HG03442 (cell line): ENCODE data around the gene BAG5.
"Not testable (repeated sequence)": the region's sequence is repeated elsewhere in the genome, so short reads cannot be mapped to it uniquely, and the experiment has no call there.

ENCODE experiments used
- ATAC-seq: cut with Tn5 transposase; IDR thresholded peaks from one replicate; pipeline ENCODE4 v1.9.1; 2021; ENCODE audit warnings: mild to moderate bottlenecking, moderate library complexity; ENCODE audit not compliant: unreplicated experiment

The BAG5 gene

GRCh38 chr14:103512701-103513611, 49.5 kb downstream of the BAG5 start:
- no peak for ATAC-seq

GRCh38 chr14:103512180-103512579, 50.3 kb downstream of the BAG5 start:
- ATAC-seq: not testable (repeated sequence)

GRCh38 chr14:103510724-103511693, 51.4 kb downstream of the BAG5 start:
- no peak for ATAC-seq

DNA sequence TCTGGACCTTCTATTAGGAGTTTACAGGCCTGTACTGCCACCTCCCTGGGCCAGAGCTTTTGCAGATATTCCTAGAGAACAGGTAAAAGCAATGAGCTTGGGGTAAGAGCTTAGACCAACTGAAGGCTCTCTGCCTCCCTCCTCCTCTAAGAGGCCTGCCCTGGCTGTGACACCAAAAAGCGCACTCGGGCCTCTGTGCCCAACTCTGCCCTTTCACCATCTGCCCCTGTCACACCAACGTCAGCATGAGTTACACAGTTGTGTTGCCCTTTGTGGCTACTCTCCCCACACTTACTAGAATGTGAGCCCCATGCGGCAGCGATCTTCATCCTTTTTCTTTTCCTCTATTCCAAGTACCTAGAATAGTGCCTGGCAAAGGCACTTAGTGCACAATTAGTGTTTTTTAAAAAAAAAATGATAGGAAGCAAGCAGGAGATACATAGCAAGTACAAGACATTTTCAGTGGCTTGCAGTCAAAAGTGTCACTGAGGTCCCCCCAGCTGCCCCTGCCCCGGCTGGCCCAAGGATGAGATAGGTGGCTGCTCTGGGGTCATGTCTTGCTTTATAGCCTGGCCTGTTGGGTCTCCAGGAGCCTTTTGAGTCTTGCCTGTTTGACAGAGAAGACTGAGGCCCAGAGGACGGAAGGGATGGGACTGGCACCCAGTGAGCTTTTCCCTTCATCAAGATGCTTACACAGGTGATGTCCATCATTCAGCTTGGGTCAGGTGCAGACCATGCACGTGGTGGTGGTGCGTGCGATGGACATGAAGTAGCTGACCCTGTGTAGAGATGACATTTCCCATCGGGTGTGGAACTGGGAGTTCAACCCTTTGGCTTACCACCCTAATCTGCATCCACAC, 52.4 kb downstream of the BAG5 start:
- ATAC-seq: no peak

GRCh38 chr14:103508521-103509329, 53.7 kb downstream of the BAG5 start:
- no peak for ATAC-seq

DNA sequence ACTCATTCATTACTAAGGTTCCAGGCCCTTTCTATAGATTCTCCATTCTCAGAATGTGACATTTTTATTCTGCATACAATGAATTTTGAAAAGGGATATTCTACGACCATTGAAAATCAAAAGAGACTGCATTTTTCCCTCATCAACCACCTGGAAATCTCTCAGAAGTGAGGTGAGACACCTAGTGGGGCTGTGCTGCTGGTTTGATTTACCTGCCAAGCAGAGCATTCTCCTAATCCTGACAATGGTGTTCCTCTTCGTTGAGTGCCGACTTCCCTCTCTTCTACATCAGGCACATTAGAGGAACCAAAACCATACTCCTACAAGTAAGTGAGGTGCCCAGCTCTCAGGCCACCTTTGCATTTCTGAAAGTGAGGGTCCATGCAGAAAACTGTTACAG, 54.7 kb downstream of the BAG5 start:
- no peak for ATAC-seq
